GM19240 (cell line): ENCODE results near the gene ANGPT4.

ENCODE experiments used
- DNase-seq: peaks from one replicate; pipeline ENCODE4 v3.0.0; 2011; ENCODE audit warnings: low spot score; ENCODE audit not compliant: insufficient read length

Gene ANGPT4

GRCh38 chr20:942611-943010, 26.5 kb upstream of the ANGPT4 start:
- DNase-seq: no peak

- no peak for DNase-seq
Observed at GRCh38 chr20:940926-941325, 24.8 kb upstream of the ANGPT4 start.

- no peak for DNase-seq
Observed at GRCh38 chr20:939606-940005, 23.5 kb upstream of the ANGPT4 start.

GRCh38 chr20:934186-934840, 18.2 kb upstream of the ANGPT4 start:
- DNase-seq: no peak

- DNase-seq: no peak
Observed at GRCh38 chr20:933029-933428, 16.9 kb upstream of the ANGPT4 start.

- no peak for DNase-seq
Observed at GRCh38 chr20:931401-931800, 15.3 kb upstream of the ANGPT4 start.

- no peak for DNase-seq
Observed at GRCh38 chr20:926670-927069, 10.5 kb upstream of the ANGPT4 start.

- DNase-seq: no peak
Observed at GRCh38 chr20:925516-925915, 9.4 kb upstream of the ANGPT4 start.

- no peak for DNase-seq
Observed at GRCh38 chr20:924639-925038, 8.5 kb upstream of the ANGPT4 start.

- no peak for DNase-seq
Observed at GRCh38 chr20:922781-923180, 6.6 kb upstream of the ANGPT4 start.

GRCh38 chr20:921068-921467, 4.9 kb upstream of the ANGPT4 start:
- DNase-seq: no peak

- no peak for DNase-seq
Observed at GRCh38 chr20:920311-920710, 4.2 kb upstream of the ANGPT4 start.

GRCh38 chr20:919491-919916, 3.4 kb upstream of the ANGPT4 start:
- DNase-seq: no peak

GRCh38 chr20:917416-917815, 1.3 kb upstream of the ANGPT4 start:
- DNase-seq: no peak

- no peak for DNase-seq
Observed at GRCh38 chr20:916825-917224, 691 bp upstream of the ANGPT4 start.

GRCh38 chr20:914727-915498, 1.2 kb downstream of the ANGPT4 start:
- DNase-seq: no peak

- no peak for DNase-seq
Observed at GRCh38 chr20:913306-913849, 2.8 kb downstream of the ANGPT4 start.

GRCh38 chr20:911882-912600, 4.1 kb downstream of the ANGPT4 start:
- DNase-seq: no peak

- no peak for DNase-seq
Observed at GRCh38 chr20:910870-911770, 5.0 kb downstream of the ANGPT4 start.

- DNase-seq: no peak
Observed at GRCh38 chr20:910132-910869, 5.8 kb downstream of the ANGPT4 start.
